Gastrocnemius medialis (tissue), 4 donors: ENCODE data around the gene PPP2R5A.

Experiments
- POLR2A ChIP-seq, 2 donors: fragments of 450-650 bp; IDR thresholded peaks; one replicate each; pipeline ENCODE4 v1.6.1; 2017; ENCODE audit warnings: antibody characterized with exemption in 2 of 2, mild to moderate bottlenecking in 2 of 2, moderate library complexity in 2 of 2
- TF ChIP-seq, protein P1 (sequence below), 5 experiments: fragments of 450-650 bp in 3 of 5; fragments of 200-600 bp in 2 of 5; sonication (generic) in 2 of 5; IDR thresholded peaks in 4 of 5; conservative IDR thresholded peaks in 1 of 5; 1 replicate in 4 of 5; 2 replicates in 1 of 5; pipeline ENCODE4 v1.5.1; 2016 to 2019; ENCODE audit warnings: antibody characterized with exemption in 5 of 5, mild to moderate bottlenecking in 3 of 5, moderate library complexity in 3 of 5

DNA sequence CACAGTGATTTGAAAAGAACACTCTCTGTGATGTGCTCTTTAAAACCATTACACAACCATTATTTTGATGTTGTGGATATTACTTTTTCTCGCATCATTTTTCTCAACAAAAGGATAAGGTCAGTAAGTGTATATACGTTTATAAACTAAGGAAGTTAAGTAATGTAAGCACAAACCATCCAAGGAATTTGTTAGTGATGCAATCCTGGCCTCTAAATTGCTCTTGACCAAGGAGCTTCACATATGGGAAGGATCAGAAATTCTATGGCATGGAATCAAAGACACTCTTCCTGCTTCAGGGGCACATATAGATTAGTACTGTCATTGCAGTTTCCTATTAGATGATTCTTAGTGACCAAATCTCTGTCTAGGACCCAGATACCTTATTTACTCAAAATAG lies 3.6 kb upstream of the PPP2R5A start:
- TF ChIP-seq, protein P1, sequence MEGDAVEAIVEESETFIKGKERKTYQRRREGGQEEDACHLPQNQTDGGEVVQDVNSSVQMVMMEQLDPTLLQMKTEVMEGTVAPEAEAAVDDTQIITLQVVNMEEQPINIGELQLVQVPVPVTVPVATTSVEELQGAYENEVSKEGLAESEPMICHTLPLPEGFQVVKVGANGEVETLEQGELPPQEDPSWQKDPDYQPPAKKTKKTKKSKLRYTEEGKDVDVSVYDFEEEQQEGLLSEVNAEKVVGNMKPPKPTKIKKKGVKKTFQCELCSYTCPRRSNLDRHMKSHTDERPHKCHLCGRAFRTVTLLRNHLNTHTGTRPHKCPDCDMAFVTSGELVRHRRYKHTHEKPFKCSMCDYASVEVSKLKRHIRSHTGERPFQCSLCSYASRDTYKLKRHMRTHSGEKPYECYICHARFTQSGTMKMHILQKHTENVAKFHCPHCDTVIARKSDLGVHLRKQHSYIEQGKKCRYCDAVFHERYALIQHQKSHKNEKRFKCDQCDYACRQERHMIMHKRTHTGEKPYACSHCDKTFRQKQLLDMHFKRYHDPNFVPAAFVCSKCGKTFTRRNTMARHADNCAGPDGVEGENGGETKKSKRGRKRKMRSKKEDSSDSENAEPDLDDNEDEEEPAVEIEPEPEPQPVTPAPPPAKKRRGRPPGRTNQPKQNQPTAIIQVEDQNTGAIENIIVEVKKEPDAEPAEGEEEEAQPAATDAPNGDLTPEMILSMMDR (IDR thresholded peaks at IDR 0.05 in 4 of 5, conservative IDR thresholded peaks at IDR 0.05 in 1 of 5) = no peak
- no peak for TF ChIP-seq POLR2A (IDR thresholded peaks at IDR 0.05)
